ENCODE measurements around the gene SMIM29.

DNA sequence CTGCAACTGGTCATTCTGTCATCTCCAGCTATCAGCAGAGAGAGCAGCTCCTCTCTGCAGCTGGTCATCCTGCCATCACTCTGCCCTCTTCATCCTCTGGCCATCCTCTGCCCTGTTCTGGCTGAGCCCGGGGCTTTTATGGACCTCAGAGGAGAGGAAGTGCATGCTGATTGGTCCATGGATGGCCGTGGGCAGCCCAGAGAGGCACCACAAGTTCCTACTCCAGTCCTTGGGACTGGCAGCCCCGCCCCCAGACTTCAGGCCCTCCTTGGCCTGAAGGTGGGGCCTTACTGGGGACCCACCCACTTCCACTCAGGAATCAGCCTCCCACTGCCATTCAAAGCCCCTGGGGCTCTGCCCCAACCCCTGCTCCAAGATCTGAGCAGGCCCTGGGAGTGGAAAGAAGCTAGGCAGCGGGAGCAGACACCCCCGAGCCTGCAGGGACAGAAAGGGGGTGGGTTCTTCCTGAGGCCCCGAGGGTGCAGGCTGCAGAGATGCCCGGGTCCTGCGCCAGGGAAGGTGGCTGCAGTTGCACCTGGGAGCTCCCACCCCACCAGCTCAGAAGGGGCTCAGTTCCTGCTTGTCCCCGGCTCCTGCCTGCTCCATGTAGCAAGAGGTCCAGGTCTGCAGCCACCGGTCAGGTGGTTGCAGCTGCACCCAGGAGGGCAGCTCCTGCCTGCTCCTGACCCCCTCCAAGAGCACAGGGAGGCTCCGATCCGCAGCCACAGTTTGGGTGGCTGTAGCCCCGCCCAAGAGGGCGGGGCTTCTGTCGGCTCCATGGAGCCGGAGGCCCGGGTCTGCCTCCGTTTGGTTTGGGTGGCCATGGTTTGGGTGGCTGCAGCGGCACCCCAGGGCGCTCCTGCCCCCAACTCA lies 46.2 kb downstream of the SMIM29 start:
- TF ChIP-seq, protein P1, sequence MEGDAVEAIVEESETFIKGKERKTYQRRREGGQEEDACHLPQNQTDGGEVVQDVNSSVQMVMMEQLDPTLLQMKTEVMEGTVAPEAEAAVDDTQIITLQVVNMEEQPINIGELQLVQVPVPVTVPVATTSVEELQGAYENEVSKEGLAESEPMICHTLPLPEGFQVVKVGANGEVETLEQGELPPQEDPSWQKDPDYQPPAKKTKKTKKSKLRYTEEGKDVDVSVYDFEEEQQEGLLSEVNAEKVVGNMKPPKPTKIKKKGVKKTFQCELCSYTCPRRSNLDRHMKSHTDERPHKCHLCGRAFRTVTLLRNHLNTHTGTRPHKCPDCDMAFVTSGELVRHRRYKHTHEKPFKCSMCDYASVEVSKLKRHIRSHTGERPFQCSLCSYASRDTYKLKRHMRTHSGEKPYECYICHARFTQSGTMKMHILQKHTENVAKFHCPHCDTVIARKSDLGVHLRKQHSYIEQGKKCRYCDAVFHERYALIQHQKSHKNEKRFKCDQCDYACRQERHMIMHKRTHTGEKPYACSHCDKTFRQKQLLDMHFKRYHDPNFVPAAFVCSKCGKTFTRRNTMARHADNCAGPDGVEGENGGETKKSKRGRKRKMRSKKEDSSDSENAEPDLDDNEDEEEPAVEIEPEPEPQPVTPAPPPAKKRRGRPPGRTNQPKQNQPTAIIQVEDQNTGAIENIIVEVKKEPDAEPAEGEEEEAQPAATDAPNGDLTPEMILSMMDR (IDR thresholded peaks at IDR 0.05): no peak
- no peak for TF ChIP-seq ZFX (IDR thresholded peaks at IDR 0.05; ENCODE audit: borderline replicate concordance)

Measured in 22Rv1 (cell line).